Measurements from ENCODE around the gene SMIM15. TPM values are rescaled to one million over a fixed set of nuclear protein-coding genes. Genes with fewer than 3 reads are reported as not detected.

Gene SMIM15
- total and polyA plus RNA-seq, 2 of the 13 experiments (the other 11 are each of a cell fraction or from before 2014, with no cell fraction given): 12.7 to 58.2 TPM

DNA sequence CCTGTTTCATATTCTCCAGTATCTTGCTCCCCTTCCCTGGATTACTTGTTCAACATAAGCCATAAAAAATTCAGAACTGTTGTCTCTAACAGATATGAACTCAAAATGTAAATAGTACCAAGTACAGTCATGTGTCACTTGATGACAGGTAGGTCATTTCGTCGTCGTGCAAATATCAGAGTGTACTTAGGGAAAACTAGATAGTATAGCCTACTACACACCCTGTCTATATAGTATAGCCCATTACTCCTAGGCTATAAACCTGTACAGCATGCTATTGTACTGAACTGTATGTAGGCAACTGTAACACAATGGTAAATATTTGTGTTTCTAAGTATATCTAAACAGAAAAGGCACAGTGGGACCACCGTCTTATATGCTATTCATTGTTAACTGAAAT is 39.1 kb downstream of the SMIM15 start:
- no peak for ATAC-seq
- in situ Hi-C loops (cut with HindIII; ENCODE audit: extremely low pct_ligation_motif_present, low pct_unique_long_range_greater_than_20kb) (no loop called here), intact Hi-C loops (cut with micrococcal nuclease; ENCODE audit: unreplicated experiment) (no loop called here)
- BruUV-seq (replicated peaks): no TSS peak
- Histone ChIP-seq H3K36me3 (replicated peaks in 1 of 2; ENCODE audit: control insufficient read depth in 1 of 2, insufficient read depth in 2 of 2, low read length in 2 of 2) (no peaks in the 10 kb centered on the region), H3K79me2 (ENCODE audit: insufficient read depth, low read length) (no peaks in the 10 kb centered on the region), H4K20me1 (ENCODE audit: insufficient read depth, low read length) (no peaks in the 10 kb centered on the region), H3K4me1 (ENCODE audit: insufficient read depth, low read length) (peaks cover 8% of the 10 kb centered on the region; the same call in 1 of the 2 replicates), H3K27me3 (ENCODE audit: control insufficient read depth in 1 of 2, insufficient read depth in 2 of 2, low read length in 2 of 2) (no peaks in the 10 kb centered on the region; a peak in 1 of 5 replicates), H3K27ac (ENCODE audit: extremely low read length, insufficient read depth, low read length) (no peak overlapping the region), H2AFZ (ENCODE audit: low read length) (no peak overlapping the region), H3K9ac (ENCODE audit: insufficient read depth, low read depth, low read length) (no peak overlapping the region), H3K4me3 (replicated peaks in 1 of 3; ENCODE audit: insufficient read depth in 1 of 3, low read depth in 2 of 3, low read length in 3 of 3) (no peak overlapping the region), H3K9me3 (ENCODE audit: low read length) (no peaks in the 10 kb centered on the region), H3K4me2 (ENCODE audit: low read depth, low read length) (no peak overlapping the region)
- TF ChIP-seq RXRB (CRISPR knock-in tag; IDR thresholded peaks at IDR 0.05; ENCODE audit: borderline replicate concordance) (no peak), SCMH1 (CRISPR knock-in tag; IDR thresholded peaks at IDR 0.05; ENCODE audit: borderline replicate concordance) (no peak), HDAC2 (CRISPR knock-in tag; IDR thresholded peaks at IDR 0.05) (no peak), IKZF4 (CRISPR knock-in tag; IDR thresholded peaks at IDR 0.05; ENCODE audit: borderline replicate concordance, low read depth, not compliant biosample characterization) (no peak), ZNF678 (CRISPR knock-in tag; IDR thresholded peaks at IDR 0.05) (no peak), PITX1 (CRISPR knock-in tag; IDR thresholded peaks at IDR 0.05) (no peak), ZSCAN21 (CRISPR knock-in tag; IDR thresholded peaks at IDR 0.05; ENCODE audit: borderline replicate concordance) (no peak), MIXL1 (CRISPR knock-in tag; IDR thresholded peaks at IDR 0.05) (no peak), ZNF350 (CRISPR knock-in tag; IDR thresholded peaks at IDR 0.05; ENCODE audit: borderline replicate concordance, low read depth) (no peak), DNMT3B (CRISPR knock-in tag; conservative IDR thresholded peaks at IDR 0.05) (no peak), ZNF253 (CRISPR knock-in tag; IDR thresholded peaks at IDR 0.05; ENCODE audit: borderline replicate concordance) (no peak), ZNF552 (CRISPR knock-in tag; IDR thresholded peaks at IDR 0.05; ENCODE audit: borderline replicate concordance) (no peak), PLRG1 (conservative IDR thresholded peaks at IDR 0.05) (no peak)
- TF ChIP-seq, protein P1, sequence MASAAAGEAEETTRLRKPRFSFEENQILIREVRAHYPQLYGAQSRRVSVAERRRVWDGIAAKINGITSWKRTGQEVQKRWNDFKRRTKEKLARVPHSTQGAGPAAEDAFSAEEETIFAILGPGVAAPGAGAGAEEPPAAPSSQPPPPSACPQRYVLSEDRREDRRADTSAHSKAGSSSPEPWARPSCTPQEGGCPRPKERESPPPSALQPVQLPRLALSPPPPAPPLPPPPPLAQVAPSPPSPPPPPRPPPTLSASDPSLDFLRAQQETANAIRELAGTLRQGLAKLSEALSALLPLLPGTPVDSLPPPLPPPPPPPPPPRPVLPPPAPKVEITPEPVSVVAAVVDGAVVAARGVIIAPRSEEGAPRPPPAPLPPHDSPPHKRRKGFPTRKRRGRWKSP (CRISPR knock-in tag; IDR thresholded peaks at IDR 0.05): no peak
- TF ChIP-seq, protein P2, sequence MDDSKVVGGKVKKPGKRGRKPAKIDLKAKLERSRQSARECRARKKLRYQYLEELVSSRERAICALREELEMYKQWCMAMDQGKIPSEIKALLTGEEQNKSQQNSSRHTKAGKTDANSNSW (CRISPR knock-in tag; IDR thresholded peaks at IDR 0.05; ENCODE audit: borderline replicate concordance): no peak
- TF ChIP-seq, protein P3, sequence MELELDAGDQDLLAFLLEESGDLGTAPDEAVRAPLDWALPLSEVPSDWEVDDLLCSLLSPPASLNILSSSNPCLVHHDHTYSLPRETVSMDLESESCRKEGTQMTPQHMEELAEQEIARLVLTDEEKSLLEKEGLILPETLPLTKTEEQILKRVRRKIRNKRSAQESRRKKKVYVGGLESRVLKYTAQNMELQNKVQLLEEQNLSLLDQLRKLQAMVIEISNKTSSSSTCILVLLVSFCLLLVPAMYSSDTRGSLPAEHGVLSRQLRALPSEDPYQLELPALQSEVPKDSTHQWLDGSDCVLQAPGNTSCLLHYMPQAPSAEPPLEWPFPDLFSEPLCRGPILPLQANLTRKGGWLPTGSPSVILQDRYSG (CRISPR knock-in tag; IDR thresholded peaks at IDR 0.05): no peak
- no peak for FAIRE-seq
- CTCF ChIA-PET (ENCODE audit: low intra/inter-chr PET ratio, low total read pairs): no interaction called here
- POLR2A ChIA-PET: no interaction called here
- WGBS (ENCODE audit: low lambda C conversion rate): 81% methylated on average over 4 of the region's 4 CpGs
- peak; percentile 11 for DNase-seq (ENCODE audit: low spot score)
